ENCODE data around the gene HECW1. TPM values are rescaled to one million over a fixed set of nuclear protein-coding genes. Genes with fewer than 3 reads are reported as not detected.

Gene HECW1
- total RNA-seq, 1 donor from 2014 or later: not detected

DNA sequence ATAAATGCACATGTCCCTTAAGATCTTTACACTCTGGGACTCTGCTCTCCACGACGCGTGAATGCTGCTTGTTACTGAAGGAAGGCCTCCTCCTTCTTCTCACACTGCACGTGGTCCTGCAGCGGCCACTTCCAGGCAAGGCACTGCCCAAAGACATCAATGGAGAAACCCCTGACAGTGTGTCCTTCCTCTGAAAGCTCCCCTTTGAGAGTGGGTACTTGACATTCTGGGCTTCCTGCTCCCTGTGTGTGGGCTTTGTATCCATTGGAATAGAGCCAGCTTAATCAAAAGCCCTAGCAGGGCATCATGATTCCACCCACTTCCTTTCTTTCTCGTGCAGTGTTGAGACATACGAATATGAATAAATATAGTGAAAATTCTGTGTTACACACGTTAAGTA, 400.8 kb downstream of the HECW1 start:
- no peak for DNase-seq (ENCODE audit: low read depth)
- TF ChIP-seq, protein P1, sequence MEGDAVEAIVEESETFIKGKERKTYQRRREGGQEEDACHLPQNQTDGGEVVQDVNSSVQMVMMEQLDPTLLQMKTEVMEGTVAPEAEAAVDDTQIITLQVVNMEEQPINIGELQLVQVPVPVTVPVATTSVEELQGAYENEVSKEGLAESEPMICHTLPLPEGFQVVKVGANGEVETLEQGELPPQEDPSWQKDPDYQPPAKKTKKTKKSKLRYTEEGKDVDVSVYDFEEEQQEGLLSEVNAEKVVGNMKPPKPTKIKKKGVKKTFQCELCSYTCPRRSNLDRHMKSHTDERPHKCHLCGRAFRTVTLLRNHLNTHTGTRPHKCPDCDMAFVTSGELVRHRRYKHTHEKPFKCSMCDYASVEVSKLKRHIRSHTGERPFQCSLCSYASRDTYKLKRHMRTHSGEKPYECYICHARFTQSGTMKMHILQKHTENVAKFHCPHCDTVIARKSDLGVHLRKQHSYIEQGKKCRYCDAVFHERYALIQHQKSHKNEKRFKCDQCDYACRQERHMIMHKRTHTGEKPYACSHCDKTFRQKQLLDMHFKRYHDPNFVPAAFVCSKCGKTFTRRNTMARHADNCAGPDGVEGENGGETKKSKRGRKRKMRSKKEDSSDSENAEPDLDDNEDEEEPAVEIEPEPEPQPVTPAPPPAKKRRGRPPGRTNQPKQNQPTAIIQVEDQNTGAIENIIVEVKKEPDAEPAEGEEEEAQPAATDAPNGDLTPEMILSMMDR (conservative IDR thresholded peaks at IDR 0.05; ENCODE audit: low read depth, low read length): no peak
- H3K4me3 ChIP-seq (ENCODE audit: low read depth, low read length): no peak overlapping the region

DNA sequence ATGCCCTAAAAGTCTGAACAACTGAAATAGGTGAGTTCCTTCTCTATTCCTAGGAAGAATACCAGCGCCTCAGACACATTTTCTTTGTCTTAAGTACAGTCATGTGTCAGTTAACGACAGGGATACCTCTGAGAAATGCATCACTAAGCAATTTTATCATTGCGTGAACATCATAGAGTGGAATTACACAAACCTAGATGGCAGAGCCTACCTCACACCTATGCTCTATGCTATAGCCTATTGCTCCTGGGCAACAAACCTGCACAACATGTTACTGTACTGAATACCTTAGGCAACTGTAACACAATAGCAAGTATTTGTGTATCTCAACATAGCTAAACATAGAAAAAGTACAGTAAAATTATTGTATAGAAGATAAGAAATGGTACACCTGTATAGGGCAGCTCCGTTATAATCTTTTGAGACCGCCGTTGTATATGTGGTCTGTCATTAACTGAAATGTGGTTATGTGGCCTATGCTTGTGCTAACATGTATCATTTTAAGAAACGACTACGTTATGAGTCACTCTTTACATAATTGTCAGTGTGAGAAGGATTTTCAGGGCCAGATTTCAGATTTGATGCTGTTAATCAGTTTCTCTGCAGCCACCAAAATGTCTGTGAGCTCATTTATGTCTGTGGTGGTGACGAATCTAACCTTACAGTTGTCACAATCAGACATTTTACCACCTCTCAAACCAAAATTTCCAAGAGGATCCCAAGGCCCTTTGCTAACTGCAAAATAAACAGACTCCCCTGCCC, 404.3 kb downstream of the HECW1 start:
- H3K4me3 ChIP-seq (ENCODE audit: low read depth, low read length): no peak overlapping the region
- DNase-seq (ENCODE audit: low read depth): no peak
- TF ChIP-seq, protein P1 (conservative IDR thresholded peaks at IDR 0.05; ENCODE audit: low read depth, low read length): no peak

GRCh38 chr7:43517464-43517863, 405.0 kb downstream of the HECW1 start:
- TF ChIP-seq, protein P1 (conservative IDR thresholded peaks at IDR 0.05; ENCODE audit: low read depth, low read length): no peak
- no peak for DNase-seq (ENCODE audit: low read depth)
- H3K4me3 ChIP-seq (ENCODE audit: low read depth, low read length): no peak overlapping the region

GRCh38 chr7:43520201-43520600, 407.8 kb downstream of the HECW1 start:
- TF ChIP-seq, protein P1 (conservative IDR thresholded peaks at IDR 0.05; ENCODE audit: low read depth, low read length): no peak
- H3K4me3 ChIP-seq (ENCODE audit: low read depth, low read length): no peak overlapping the region
- DNase-seq (ENCODE audit: low read depth): no peak

GRCh38 chr7:43522406-43523156, 410.1 kb downstream of the HECW1 start:
- TF ChIP-seq, protein P1 (conservative IDR thresholded peaks at IDR 0.05; ENCODE audit: low read depth, low read length): no peak
- no peak for DNase-seq (ENCODE audit: low read depth)
- H3K4me3 ChIP-seq (ENCODE audit: low read depth, low read length): no peak overlapping the region

- TF ChIP-seq, protein P1 (conservative IDR thresholded peaks at IDR 0.05; ENCODE audit: low read depth, low read length): no peak
- H3K4me3 ChIP-seq (ENCODE audit: low read depth, low read length): no peak overlapping the region
- no peak for DNase-seq (ENCODE audit: low read depth)
Observed at GRCh38 chr7:43528576-43529354, 416.3 kb downstream of the HECW1 start.

Measured in epithelial cell of proximal tubule (primary cell).